HFF-Myc (cell line): ENCODE data around the gene SDF2.

ENCODE experiments used
- DNase-seq: peaks from one replicate; pipeline ENCODE4 v3.0.0-alpha.2; 2011; ENCODE audit warnings: low read depth; ENCODE audit errors: extremely low read depth
- H3K4me3 ChIP-seq: replicated peaks from 2 replicates; pipeline ENCODE4 v1.5.1; 2011; ENCODE audit warnings: low read depth, mild to moderate bottlenecking, control low read depth, low read length
- CTCF ChIP-seq: IDR thresholded peaks from 2 replicates; pipeline ENCODE4 v1.5.1; 2012; ENCODE audit warnings: mild to moderate bottlenecking, low read depth, low read length, control low read depth; ENCODE audit errors: missing control alignments

SDF2 gene

DNA sequence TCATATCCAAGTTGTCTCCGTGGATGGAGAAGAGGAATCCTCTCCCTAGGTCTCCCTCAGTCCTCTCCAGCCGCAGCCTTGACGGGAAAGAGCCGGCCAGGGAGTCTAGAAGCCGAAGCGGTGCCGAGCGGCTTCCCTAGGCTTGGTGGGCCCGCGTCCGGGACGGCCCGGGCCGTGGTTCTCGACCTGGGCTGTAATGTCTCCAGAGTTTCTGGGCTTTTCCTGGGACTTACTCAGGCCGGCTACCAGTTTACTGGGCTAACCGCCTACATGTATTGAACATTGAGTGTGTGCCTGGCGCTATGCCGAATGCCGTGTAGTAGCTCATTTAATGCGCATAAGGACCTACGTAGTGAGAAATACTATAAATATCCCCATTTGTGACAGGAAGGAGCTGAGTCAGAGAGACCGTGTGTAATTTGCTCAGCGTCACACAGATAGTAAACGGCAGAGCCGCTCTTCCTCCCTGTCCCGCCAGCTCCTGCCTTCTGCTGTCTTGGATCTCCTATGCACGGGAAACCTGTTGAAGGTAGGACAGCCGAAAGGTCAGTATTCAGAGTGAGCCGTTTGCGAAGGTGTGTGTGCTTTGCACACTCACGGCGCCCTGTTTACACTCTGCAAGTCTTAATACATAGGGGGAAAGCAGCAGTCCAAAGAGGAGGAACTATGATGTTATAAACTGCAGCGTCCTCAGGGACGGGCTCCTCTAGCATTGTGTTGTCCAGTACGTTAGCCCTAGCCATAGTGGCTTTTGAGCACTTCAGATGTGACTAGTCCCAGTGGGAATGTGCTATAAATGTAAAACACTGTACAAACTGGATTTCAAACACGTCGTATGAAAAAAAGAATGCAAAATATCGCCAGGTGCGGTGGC is 62.2 kb downstream of the SDF2 start:
- peak overlapping the region; percentile 64 for H3K4me3 ChIP-seq
- TF ChIP-seq CTCF = no peak
- DNase-seq = peak; percentile 84

GRCh38 chr17:28598799-28599310 is 62.9 kb downstream of the SDF2 start, which contains the start of gene SPAG5:
TSS of gene SPAG5 (minus strand) at chr17:28599025. CDS start at chr17:28598946, 79 bp downstream.
- DNase-seq = peak; percentile 75
- peak within 1 kb of the TSS; percentile 64 for H3K4me3 ChIP-seq
- TF ChIP-seq CTCF = no peak

DNA sequence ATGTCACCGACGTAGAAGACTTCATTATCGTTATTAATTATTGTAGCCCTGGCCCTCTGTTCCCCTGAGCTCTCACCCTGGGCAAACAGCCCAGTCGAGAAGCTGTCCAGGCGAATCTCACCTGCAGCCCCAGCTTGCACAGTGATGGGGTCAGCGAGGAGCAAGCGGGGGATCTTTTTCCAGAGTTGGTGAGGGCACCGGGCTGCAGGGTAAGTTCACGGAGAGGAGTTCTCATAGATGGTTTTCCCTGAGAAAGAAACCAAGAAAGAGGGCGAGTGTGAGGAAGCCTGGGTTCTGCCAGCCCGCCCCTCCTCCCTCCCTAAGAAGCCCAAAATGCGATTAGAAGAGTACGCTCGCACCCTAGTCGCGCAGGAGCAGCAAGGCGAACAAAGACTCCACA is 63.3 kb downstream of the SDF2 start:
- TF ChIP-seq CTCF = no peak
- peak overlapping the region; percentile 64 for H3K4me3 ChIP-seq
- no peak for DNase-seq
